Measurements from ENCODE around the gene DDX39A.
"Not testable (repeated sequence)": the region's sequence is repeated elsewhere in the genome, so short reads cannot be mapped to it uniquely, and the experiment has no call there.

DDX39A gene

DNA sequence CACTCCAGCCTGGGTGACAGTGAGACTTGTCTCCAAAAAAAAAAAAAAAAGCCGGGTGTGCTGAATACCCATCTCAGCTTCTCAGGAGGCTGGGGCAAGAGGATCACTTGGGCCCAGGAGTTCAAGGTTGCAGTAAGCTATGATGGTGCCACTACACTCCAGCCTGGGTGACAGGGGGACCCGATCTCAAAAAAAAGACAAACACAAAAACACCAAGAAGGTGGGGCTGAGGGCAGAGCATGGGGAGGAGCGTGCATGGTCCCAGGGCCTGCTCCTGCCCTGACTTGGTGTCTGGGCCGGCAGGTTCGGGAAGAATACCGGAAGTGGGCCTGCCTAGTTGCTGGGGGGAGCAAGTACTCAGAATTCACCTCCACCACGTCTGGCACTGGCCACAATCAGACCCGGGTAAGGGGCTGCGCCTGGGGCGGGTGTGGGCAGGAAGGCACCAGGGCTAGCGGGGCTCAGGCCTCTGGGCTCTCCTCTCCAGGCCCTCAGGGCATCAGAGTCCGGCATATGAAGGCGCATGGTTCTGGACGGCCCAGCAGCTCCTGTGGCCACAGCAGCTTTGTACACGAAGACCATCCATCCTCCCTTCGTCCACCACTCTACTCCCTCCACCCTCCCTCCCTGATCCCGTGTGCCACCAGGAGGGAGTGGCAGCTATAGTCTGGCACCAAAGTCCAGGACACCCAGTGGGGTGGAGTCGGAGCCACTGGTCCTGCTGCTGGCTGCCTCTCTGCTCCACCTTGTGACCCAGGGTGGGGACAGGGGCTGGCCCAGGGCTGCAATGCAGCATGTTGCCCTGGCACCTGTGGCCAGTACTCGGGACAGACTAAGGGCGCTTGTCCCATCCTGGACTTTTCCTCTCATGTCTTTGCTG is 11.3 kb downstream of the DDX39A start:
- no peak for DNase-seq

DNA sequence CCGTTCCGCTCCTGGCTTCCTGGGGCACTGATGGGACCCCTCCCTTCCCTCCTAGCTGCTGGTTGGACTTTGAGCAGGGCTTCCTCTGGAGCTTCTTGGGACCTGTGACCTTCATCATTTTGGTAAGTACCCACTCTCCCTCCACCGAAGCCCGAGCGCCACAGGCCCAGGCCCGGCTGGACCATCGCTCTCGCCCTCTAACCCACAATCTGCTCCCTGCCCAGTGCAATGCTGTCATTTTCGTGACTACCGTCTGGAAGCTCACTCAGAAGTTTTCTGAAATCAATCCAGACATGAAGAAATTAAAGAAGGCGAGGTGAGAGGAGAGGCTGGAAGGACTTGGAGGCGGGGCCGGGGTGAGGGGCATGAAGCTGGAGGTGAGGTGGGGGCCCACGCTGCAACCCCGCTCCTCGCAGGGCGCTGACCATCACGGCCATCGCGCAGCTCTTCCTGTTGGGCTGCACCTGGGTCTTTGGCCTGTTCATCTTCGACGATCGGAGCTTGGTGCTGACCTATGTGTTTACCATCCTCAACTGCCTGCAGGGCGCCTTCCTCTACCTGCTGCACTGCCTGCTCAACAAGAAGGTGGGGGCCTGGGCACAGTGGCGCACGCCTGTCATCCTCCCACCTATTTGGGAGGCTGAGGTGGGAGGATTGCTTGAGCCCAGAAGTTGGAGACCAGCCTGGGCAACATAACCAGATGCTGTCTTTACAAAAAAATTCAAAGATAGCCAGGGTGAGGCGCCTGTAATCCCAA is 12.3 kb downstream of the DDX39A start:
- DNase-seq = no peak

- DNase-seq = no peak
Measured at GRCh38 chr19:14405758-14406644, 13.1 kb downstream of the DDX39A start.

- no peak for DNase-seq
Measured at GRCh38 chr19:14405380-14405757, 13.8 kb downstream of the DDX39A start.

- no peak for DNase-seq
Measured at GRCh38 chr19:14404312-14404711, 14.8 kb downstream of the DDX39A start.

DNA sequence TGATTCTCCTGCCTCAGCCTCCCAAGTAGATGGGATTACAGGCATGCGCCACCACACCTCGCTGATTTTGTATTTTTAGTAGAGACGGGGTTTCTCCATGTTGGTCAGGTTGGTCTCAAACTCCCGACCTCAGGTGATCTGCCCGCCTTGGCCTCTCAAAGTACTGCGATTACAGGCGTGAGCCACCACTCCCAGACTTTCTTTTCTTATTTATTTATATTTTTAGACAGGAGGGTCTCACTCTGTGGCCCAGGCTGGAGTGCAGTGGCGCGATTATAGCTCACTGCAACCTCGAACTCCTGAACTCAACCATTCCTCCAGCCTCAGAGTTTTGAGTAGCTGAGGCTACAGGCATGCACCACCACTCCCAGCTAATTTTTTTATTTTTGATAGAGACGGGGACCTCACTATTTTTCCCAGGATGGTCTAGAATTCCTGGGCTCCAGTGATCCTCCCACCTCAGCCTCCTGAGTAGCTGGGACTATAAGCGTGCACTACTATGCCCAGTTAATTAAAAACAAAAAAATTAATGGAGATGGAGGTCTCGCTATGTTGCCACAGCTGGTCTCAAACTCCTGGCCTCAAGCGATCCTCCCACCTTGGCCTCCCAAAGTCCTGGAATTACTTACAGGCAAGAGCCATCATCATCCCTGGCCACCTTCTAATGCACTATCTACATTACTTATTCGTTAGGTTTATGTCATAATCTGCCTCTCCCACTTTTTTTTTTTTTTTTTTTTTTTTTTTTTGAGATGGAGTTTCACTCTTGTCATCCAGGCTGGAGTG is 15.8 kb downstream of the DDX39A start:
- DNase-seq = not testable (repeated sequence)

GRCh38 chr19:14402332-14403144 is 16.6 kb downstream of the DDX39A start:
- DNase-seq = no peak

GRCh38 chr19:14401468-14402195 is 17.5 kb downstream of the DDX39A start:
- no peak for DNase-seq

DNA sequence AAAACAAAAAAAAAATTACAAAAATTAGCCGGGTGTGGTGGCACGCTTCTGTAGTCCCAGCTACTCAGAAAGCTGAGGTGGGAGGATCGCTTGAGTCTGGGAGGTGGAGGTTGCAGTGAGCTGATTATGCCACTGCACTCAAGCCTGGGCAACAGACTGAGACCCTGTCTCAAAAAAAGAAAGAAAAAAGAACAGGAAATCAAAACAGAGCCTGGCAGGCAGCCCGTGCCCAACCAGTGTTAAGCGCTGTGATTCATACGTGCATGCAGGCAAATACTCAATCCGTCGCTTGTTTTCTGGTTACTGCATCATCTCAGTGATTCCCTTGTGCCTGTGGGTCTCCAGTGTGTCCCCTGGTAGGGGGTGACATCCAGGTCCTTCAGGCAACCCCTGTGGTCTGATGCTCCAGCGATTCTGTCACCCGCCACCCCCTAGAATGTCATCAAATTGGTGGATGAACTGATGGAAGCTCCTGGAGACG is 18.1 kb downstream of the DDX39A start:
- DNase-seq = no peak

DNA sequence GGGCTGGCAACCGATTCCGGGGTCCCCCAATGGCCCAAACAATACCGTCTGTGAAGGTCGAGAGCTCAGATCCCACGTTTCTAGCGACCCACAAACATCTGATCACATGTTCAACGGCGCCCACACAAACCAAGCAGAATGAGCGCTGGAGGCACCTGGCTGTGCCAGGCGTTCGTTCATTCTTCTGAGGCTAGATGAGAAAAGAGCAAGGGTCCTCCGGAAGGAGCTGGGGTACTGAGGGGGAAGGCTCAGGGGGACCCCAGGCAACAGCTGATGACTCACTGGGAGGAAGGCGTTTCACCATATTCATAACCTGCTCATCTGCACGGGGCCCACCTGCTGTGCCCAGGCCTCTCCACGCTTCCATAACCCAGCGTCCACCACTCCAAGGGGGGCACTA is 22.0 kb downstream of the DDX39A start:
- DNase-seq = not testable (repeated sequence)

DNA sequence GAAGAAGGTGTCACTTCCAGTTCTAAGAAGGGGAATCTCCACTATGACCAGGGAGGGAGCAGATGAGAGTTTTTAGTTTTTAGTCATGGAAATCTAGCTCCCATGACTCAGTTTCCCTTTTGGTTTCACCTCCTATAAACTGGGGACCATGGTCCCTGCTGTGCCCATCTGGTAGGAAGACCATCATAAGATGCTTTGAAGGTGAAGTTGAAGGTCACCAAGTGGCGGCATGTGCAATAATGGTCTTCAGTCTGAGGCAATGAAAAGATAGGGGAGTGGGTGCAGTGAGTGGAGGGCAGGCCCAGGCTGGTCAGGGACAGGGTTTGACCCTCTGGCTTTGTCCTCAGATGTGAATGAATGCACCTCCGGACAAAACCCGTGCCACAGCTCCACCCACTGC is 22.4 kb downstream of the DDX39A start:
- DNase-seq = not testable (repeated sequence)

GRCh38 chr19:14395710-14396336 is 23.3 kb downstream of the DDX39A start:
- DNase-seq = no peak

DNA sequence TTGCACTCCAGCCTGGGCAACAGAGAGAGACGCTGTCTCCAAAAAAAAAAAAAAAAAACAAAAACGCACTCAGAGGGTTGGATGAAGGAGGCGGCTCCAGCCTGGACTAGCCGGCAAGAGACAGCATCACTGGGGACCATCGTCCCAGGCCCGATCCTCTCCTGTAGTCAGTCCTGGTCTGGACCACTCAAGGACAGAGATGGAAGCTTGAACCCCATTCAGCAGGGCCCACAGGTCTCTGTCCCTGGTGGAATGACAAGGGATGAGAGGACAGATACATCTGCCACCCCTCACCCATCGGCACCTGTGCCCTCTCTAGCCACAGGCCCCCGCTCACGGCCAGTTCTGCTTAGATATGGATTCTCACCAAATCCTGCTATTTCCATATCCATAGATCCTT is 23.9 kb downstream of the DDX39A start:
- DNase-seq = no peak

DNA sequence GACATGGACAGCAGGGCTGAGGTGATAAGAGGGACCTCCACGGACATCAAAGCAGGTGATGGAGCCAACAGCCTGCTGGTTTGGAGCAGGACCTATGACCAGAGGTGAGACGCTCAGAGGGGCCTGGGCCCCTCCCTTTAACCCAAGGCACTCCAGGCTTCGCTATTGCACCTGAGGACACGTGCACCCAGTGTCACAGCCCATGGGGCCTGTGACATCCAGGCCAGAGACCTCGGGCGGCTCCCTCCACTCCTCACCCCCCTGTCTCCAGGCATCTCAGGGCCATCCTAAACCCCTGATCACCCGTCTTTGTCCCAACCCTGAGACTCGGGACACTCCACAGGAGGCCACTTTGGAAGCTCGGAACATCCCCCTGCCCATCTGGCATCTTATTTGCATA is 25.0 kb downstream of the DDX39A start:
- DNase-seq = no peak

DNA sequence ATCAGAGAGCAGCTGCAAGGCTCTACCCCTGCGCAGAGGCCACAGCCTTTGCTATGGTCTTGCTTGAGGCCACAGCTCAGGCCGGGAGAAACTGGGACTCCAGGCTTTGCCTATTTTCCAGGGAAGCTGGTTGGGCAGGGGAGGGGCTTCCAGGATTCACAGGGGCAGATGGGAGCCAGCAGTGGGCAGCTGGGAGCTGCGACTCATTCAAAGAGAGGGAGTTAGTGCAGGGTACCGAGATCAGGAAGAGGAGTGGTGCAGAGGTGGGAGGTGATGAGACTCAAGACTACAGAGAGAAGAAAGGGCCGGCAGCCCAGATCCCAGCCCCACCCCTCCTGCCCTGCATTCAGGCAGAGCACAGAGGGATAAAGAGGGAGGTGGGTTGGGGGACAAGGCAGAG is 25.8 kb downstream of the DDX39A start:
- DNase-seq = no peak

- DNase-seq = no peak
Measured at GRCh38 chr19:14391156-14391821, 27.9 kb downstream of the DDX39A start.

DNA sequence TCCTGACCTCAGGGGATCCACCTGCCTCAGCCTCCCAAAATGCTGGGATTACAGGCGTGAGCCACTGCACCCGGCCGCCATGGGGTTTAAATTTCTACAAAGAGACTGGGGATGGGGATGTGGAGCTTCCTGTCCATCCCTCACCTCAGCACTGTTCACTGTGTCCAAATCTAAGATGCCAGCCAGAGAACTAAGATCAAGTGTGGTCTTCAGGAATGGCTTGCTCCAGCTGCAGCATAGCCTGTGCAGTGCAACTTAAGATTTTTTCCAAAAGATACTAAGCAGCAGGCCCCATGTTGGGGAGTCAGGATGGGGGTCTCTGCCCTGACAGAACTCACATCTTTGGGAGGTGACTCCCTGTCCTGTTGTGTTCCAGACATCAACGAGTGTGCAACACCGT is 28.6 kb downstream of the DDX39A start:
- no peak for DNase-seq

- no peak for DNase-seq
Measured at GRCh38 chr19:14385492-14385891, 33.6 kb downstream of the DDX39A start.
